Heart left ventricle (tissue), 13 donors: ENCODE results near the gene DEGS2.

Experiments
- CTCF ChIP-seq, 12 donors: fragments of 200-600 bp; sonication (generic) in 4 of 12; IDR thresholded peaks; one replicate each; pipeline versions ENCODE4 v1.5.0 to v1.8.0; 2018 to 2022; ENCODE audit warnings: antibody characterized with exemption in 12 of 12, mild to moderate bottlenecking in 5 of 12
- POLR2A ChIP-seq, 2 donors: fragments of 450-650 bp; IDR thresholded peaks; one replicate each; pipeline ENCODE4 v1.6.1; 2017; ENCODE audit warnings: antibody characterized with exemption in 2 of 2, mild to moderate bottlenecking in 2 of 2, moderate library complexity in 2 of 2
- donor health status: ischemic (EF 13 %, LVEDD 7.1; RV severe dilation, severe dysfunction).
- donor health status: DM: no; HTN: yes; CAD: no.
- donor health status: DM: no; HTN: no; CAD: no.
- donor health status: ischemic (EF 25% LVEDD 6.9; RV normal size, moderate dysfunction).
- donor health status: ischemic (EF 25% LVEDD 5.7; RV mildly dilated, moderate dysfunction).
- donor health status: ischemic (EF 35%, LVEDD 5.7; RV mildly dilated, moderate dysfunction).
- donor health status: nonischemic (EF 11% LVEDD 7.7; RV severe dilation, severe dysfunction).
- donor health status: DM: yes; HTN: yes; CAD: no.
- donor health status: PGD.
- donor health status: ischemic (EF 29% LVEDD 5.4; RV normal size, mild dysfunction).
- donor health status: nonischemic (EF 23%, LVEDD 6.1; RV moderate dilation, normal function).

GRCh38 chr14:100148837-100149731, 10.4 kb downstream of the DEGS2 start:
- TF ChIP-seq CTCF (IDR thresholded peaks at IDR 0.05) (no peak), POLR2A (IDR thresholded peaks at IDR 0.05) (no peak)
